ENCODE data around the gene SEMA4G. TPM values are rescaled to one million over a fixed set of nuclear protein-coding genes. Genes with fewer than 3 reads are reported as not detected.
A peak's percentile ranks its signal among the peaks of the same experiment; 100 is the strongest.

The SEMA4G gene
- total and polyA plus RNA-seq, 2 of the 13 experiments (the other 11 are each of a cell fraction or from before 2014, with no cell fraction given) = 46.2 to 207 TPM

- TF ChIP-seq TRAFD1 (CRISPR knock-in tag; IDR thresholded peaks at IDR 0.05; ENCODE audit: borderline replicate concordance) (no peak), ZSCAN22 (CRISPR knock-in tag; IDR thresholded peaks at IDR 0.05) (no peak), NR2F2 (IDR thresholded peaks at IDR 0.05; ENCODE audit: borderline replicate concordance, low read depth) (no peak; the same call in 1 of the 2 replicates), ZBTB46 (CRISPR knock-in tag; IDR thresholded peaks at IDR 0.05; ENCODE audit: borderline replicate concordance) (no peak), ZNF770 (CRISPR knock-in tag; IDR thresholded peaks at IDR 0.05) (0 out of 2 replicates have a peak, but pooled peaks have one; percentile 11), ZNF543 (CRISPR knock-in tag; IDR thresholded peaks at IDR 0.05) (no peak), MTF2 (CRISPR knock-in tag; IDR thresholded peaks at IDR 0.05; ENCODE audit: borderline replicate concordance) (no peak), ZMYM4 (CRISPR knock-in tag; IDR thresholded peaks at IDR 0.05) (no peak), KMT2B (CRISPR knock-in tag; IDR thresholded peaks at IDR 0.05) (no peak), ZSCAN12 (CRISPR knock-in tag; IDR thresholded peaks at IDR 0.05) (no peak), ZNF232 (CRISPR knock-in tag; IDR thresholded peaks at IDR 0.05; ENCODE audit: borderline replicate concordance) (no peak), ZNF496 (CRISPR knock-in tag; IDR thresholded peaks at IDR 0.05; ENCODE audit: insufficient replicate concordance) (no peak), ZNF10 (CRISPR knock-in tag; IDR thresholded peaks at IDR 0.05; ENCODE audit: borderline replicate concordance, low read depth) (no peak), ISL2 (CRISPR knock-in tag; IDR thresholded peaks at IDR 0.05) (no peak), ZNF446 (CRISPR knock-in tag; IDR thresholded peaks at IDR 0.05) (no peak), ZBTB44 (CRISPR knock-in tag; IDR thresholded peaks at IDR 0.05) (no peak), ZNF597 (CRISPR knock-in tag; IDR thresholded peaks at IDR 0.05) (no peak), ZNF256 (CRISPR knock-in tag; conservative IDR thresholded peaks at IDR 0.05) (no peak), ZNF605 (CRISPR knock-in tag; IDR thresholded peaks at IDR 0.05) (no peak), ZFP36 (IDR thresholded peaks at IDR 0.05; ENCODE audit: borderline replicate concordance, low read depth, low read length, partially characterized antibody) (no peak), SCMH1 (CRISPR knock-in tag; IDR thresholded peaks at IDR 0.05; ENCODE audit: borderline replicate concordance) (no peak), TCF7 (IDR thresholded peaks at IDR 0.05; ENCODE audit: low read depth) (no peak)
Measured at GRCh38 chr10:100998183-100998990, 29.1 kb downstream of the SEMA4G start (continued).
